GM12892 (cell line): Measurements from ENCODE around the gene GALNT16.

ENCODE experiments used
- POLR2A ChIP-seq: IDR thresholded peaks from 2 replicates; pipeline ENCODE4 v1.6.1; 2011; ENCODE audit warnings: low read depth, low read length, control low read depth
- POLR2AphosphoS5 ChIP-seq: IDR thresholded peaks from 2 replicates; pipeline ENCODE4 v1.6.1; 2011; ENCODE audit warnings: low read depth, low read length, control low read depth
- TAF1 ChIP-seq: IDR thresholded peaks from 2 replicates; pipeline ENCODE4 v1.6.1; 2011; ENCODE audit warnings: low read depth, mild to moderate bottlenecking, control low read depth, low read length, borderline replicate concordance

GRCh38 chr14:69299286-69300035, 39.5 kb downstream of the GALNT16 start:
- no peak for TF ChIP-seq POLR2A
- TF ChIP-seq TAF1, result no peak
- TF ChIP-seq POLR2AphosphoS5, result no peak
